ENCODE data around the gene ATP6V1B1. TPM values are rescaled to one million over a fixed set of nuclear protein-coding genes. Genes with fewer than 3 reads are reported as not detected.

Gene ATP6V1B1
- total RNA-seq, 1 donor, result not detected

GRCh38 chr2:70927138-70927537 lies 8.6 kb upstream of the ATP6V1B1 start:
- no peak for DNase-seq (ENCODE audit: low read depth)

GRCh38 chr2:70927641-70928040 lies 8.1 kb upstream of the ATP6V1B1 start:
- H3K4me3 ChIP-seq (ENCODE audit: low read depth, low read length), result no peak overlapping the region
- no peak for DNase-seq (ENCODE audit: low read depth)
- no peak for TF ChIP-seq CTCF (IDR thresholded peaks at IDR 0.05; ENCODE audit: insufficient read depth, low read depth, low read length)

More at GRCh38 chr2:70927138-70927537, 8.6 kb upstream of the ATP6V1B1 start:
- no peak for TF ChIP-seq CTCF (IDR thresholded peaks at IDR 0.05; ENCODE audit: insufficient read depth, low read depth, low read length)
- no peak overlapping the region for H3K4me3 ChIP-seq (ENCODE audit: low read depth, low read length)

GRCh38 chr2:70928366-70928765 lies 7.3 kb upstream of the ATP6V1B1 start:
- TF ChIP-seq CTCF (IDR thresholded peaks at IDR 0.05; ENCODE audit: insufficient read depth, low read depth, low read length), result no peak
- no peak for DNase-seq (ENCODE audit: low read depth)
- no peak overlapping the region for H3K4me3 ChIP-seq (ENCODE audit: low read depth, low read length)

DNA sequence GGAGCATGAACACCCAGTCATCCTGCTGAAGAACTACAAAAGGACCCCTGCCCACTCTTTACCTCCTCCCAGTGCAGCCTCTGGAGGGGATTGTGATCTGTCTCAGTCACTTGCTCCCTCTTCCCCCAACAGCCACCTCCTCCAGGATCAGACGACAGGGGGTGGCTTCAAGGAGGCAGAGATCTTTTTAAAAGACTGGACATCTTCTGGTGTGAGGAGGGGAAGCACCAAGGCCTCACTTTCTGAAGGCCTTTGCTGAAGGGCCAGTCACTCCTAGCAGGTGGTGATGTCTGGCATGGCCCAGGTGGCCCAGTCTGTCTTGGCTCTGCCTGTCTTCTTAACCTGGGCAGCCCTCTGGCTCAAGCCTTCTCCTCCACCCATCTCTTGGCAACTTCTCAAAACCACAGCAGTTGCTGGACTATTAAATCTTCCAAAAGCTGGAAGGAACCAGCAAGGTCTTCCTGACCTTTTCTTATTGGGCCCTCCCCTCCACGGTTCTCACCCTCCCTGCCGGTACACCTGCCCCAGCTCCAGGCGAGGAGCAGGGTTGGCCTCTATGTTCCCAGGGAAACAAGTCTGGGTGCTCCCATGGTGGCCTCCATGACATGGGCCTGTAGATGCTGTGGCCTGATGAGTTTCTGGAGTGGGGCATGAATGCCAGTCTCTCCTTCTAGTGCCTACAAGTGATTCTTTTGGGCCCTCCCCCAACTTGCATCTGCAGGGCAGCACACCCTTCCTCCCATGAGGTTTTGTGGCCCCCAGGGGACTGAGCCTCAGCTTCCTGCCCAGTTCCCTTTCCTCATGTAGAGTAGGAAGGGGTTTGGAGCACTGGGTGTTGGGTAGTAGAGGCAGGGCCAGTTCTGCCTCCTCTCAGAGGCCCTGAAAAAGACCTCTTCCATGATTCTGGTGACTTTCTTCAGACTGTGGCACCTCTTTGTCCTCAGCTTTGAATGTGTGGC lies 5.0 kb upstream of the ATP6V1B1 start:
- no peak for TF ChIP-seq CTCF (IDR thresholded peaks at IDR 0.05; ENCODE audit: insufficient read depth, low read depth, low read length)
- H3K4me3 ChIP-seq (ENCODE audit: low read depth, low read length), result no peak overlapping the region
- no peak for DNase-seq (ENCODE audit: low read depth)

GRCh38 chr2:70931376-70932000 lies 4.2 kb upstream of the ATP6V1B1 start:
- no peak for TF ChIP-seq CTCF (IDR thresholded peaks at IDR 0.05; ENCODE audit: insufficient read depth, low read depth, low read length)
- no peak for DNase-seq (ENCODE audit: low read depth)

GRCh38 chr2:70932631-70933230 lies 3.0 kb upstream of the ATP6V1B1 start:
- no peak overlapping the region for H3K4me3 ChIP-seq (ENCODE audit: low read depth, low read length)

More at GRCh38 chr2:70931376-70932000, 4.2 kb upstream of the ATP6V1B1 start:
- no peak overlapping the region for H3K4me3 ChIP-seq (ENCODE audit: low read depth, low read length)

More at GRCh38 chr2:70932631-70933230, 3.0 kb upstream of the ATP6V1B1 start:
- TF ChIP-seq CTCF (IDR thresholded peaks at IDR 0.05; ENCODE audit: insufficient read depth, low read depth, low read length), result no peak
- DNase-seq (ENCODE audit: low read depth), result no peak
